Large intestine (tissue), 3 donors: Measurements from ENCODE around the gene NCS1. TPM values are rescaled to one million over a fixed set of nuclear protein-coding genes. Genes with fewer than 3 reads are reported as not detected.
A peak's percentile ranks its signal among the peaks of the same experiment; 100 is the strongest.

Experiments used
- DNase-seq, 2 donors: peaks; one replicate each; pipeline versions ENCODE4 v3.0.0 to v3.0.0-alpha.2; 2013
- H3K27ac ChIP-seq: one replicate; pipeline ENCODE4 v1.5.1; 2013; ENCODE audit warnings: low read length
- H3K27me3 ChIP-seq: 2 replicates; pipeline ENCODE4 v1.6.1; 2013; ENCODE audit warnings: low read length; ENCODE audit not compliant: control insufficient read depth, insufficient read depth
- H3K36me3 ChIP-seq: 2 replicates; pipeline ENCODE4 v1.6.1; 2013; ENCODE audit warnings: low read length; ENCODE audit not compliant: control insufficient read depth, insufficient read depth
- H3K4me1 ChIP-seq: one replicate; pipeline ENCODE4 v1.6.1; 2013; ENCODE audit warnings: low read length; ENCODE audit not compliant: control insufficient read depth, insufficient read depth
- H3K4me3 ChIP-seq: one replicate; pipeline ENCODE4 v1.5.1; 2013; ENCODE audit warnings: low read length
- H3K9me3 ChIP-seq: one replicate; pipeline ENCODE4 v1.6.1; 2013; ENCODE audit warnings: mild to moderate bottlenecking, low read depth, low read length, moderate library complexity; ENCODE audit not compliant: control insufficient read depth
- WGBS: methylation state at CpG from one replicate; pipeline ENCODE4 v1.1.5; 2013; ENCODE audit warnings: low lambda C conversion rate; ENCODE audit not compliant: insufficient coverage; 5-methylcytosine and 5-hydroxymethylcytosine counted together
- polyA plus RNA-seq: library from polyadenylated mRNA; unstranded; fragments of 120-200 nt; gene quantifications from one replicate; pipeline ENCODE4 v1.2.1, GENCODE V29; 2013

NCS1 gene
- polyA plus RNA-seq, 1 donor = 14.7 TPM

DNA sequence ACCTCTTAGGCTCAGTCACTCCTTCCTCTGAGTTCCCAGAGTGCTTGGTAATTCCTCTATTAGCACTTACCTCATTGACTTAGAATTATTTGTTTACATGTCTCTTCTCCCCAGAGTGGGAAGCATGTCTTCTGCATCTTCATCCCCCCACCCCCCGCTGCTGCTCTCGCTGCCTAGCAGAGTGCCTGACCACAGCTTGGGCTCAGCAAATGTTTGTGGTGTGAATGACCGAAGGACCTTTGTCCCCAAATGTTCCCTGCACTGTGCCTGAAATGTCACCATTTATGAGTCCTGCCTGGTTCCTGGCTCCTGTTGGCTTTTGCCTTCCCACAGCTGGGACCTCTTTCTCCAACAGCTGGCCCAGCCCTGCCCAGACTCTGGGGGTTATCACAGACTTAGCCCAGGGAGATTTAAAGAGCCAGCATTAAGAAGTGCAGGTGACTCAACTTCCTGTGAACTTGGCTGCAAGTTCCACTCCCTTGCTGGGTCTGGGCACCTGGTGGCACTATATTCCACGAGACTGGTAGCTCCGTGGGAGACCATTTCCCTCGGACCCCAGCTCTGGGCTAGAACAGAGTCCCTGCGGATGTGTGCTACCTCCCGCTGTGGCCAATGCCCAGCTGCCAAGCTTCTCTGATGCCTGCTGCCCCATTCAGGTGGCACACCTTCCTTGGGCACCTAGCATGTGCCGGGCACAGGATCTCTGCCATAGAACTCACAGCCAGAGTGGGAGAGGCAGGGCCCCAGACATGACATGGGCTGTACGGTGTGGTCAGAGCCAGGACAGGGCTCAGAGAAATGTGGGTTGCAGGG, 91.6 kb downstream of the NCS1 start:
- no peaks in the 10 kb centered on the region for H3K9me3 ChIP-seq
- no CpG with 5 or more reads among the region's 10 CpGs for WGBS
- H3K4me3 ChIP-seq = no peak overlapping the region
- peaks cover 74% of the 10 kb centered on the region for H3K27me3 ChIP-seq
- no peak overlapping the region for H3K27ac ChIP-seq
- H3K36me3 ChIP-seq = no peaks in the 10 kb centered on the region
- no peaks in the 10 kb centered on the region for H3K4me1 ChIP-seq
- DNase-seq = no peak

- no peak overlapping the region for H3K27ac ChIP-seq
- no peak overlapping the region for H3K4me3 ChIP-seq
- no peaks in the 10 kb centered on the region for H3K36me3 ChIP-seq
- H3K27me3 ChIP-seq = peaks cover 71% of the 10 kb centered on the region
- DNase-seq = no peak
- no CpG with 5 or more reads among the region's 18 CpGs for WGBS
- no peaks in the 10 kb centered on the region for H3K9me3 ChIP-seq
- no peaks in the 10 kb centered on the region for H3K4me1 ChIP-seq
Measured at GRCh38 chr9:130264414-130265350, 92.5 kb downstream of the NCS1 start.

DNA sequence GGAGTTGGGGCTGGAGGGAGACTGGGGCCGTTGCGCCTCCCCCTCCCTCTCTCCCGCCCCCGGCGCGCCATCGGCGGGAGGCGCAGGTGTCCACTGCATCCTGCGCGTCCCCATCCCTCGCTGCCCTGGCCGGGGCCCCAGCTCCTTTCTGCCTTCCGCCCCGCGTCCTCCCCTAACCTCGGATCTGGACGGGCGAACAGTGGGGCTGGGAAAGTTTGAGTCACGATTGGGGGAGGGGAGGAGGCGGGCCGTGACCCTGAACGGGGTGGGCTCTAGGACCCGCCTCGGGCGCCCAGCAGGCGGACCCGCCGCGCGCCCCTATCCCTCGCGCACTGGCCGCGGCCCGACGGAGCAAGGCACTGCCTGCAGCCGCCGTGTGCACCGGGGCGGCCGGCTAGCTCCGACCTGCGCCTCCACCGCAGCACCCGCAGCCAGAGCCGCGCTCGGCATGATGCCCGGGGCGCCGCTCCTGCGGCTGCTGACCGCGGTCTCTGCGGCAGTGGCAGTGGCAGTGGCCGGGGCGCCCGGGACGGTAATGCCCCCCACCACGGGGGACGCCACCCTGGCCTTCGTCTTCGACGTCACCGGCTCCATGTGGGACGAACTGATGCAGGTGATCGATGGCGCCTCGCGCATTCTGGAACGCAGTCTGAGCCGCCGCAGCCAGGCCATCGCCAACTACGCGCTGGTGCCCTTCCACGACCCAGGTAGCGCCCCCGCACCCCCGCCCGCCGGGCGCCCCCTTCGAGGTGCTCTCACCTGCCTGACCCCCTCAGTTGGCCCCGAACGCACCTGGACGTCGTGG, 93.4 kb downstream of the NCS1 start, which contains the start of gene HMCN2:
HMCN2 (plus strand) TSS at position 330 of the 805 bp plus-strand sequence; CDS start at position 449, 119 bp downstream.
- no peak within 1 kb of the TSS for H3K27ac ChIP-seq
- H3K36me3 ChIP-seq = no peaks in the 10 kb centered on the region
- WGBS = no CpG with 5 or more reads among the region's 89 CpGs
- no peaks in the 10 kb centered on the region for H3K9me3 ChIP-seq
- H3K4me3 ChIP-seq = peak within 1 kb of the TSS; percentile 3
- H3K27me3 ChIP-seq = peaks cover 71% of the 10 kb centered on the region
- no peak for DNase-seq
- no peaks in the 10 kb centered on the region for H3K4me1 ChIP-seq

DNA sequence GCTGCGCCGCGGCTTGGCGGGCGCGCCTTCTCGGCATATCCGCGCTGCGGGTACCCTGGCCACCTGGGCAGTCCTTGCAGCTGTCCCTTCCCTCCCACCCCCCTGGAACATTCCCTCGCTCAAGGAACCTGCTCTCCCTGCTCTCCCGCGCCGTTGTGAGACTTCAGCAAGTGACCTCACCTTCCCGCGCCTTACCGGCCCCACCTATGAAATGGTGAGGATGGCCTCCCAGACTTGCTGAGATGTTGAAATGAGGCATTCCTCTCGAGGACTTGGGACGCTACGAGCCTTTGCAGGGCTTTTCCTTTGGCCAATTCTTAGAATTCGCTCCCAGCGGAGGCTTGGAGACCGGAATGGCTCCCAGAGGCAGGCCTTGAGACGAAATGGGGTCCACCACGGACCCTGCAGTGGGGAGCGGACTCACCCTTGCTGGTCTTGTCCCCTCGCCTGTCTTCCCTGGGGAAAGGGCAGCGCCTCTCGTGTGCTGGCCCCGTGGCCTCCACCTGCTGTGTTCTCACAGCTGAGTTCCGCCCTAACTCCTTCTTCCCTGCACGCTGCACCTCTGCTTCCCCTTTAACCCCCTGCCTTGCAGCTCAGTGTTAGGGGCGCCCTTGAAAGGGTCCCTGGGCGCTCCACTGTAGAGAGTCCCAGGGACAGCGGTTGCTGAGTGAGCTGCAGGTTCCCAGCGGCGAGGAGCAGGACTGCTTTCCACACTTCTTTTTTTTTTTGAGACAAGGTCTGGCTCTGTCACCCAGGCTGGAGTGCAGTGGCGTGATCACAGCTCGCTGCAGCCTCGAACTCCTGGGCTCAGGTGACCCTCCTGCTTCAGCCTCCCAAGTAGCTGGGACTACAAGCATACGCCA, 94.3 kb downstream of the NCS1 start:
- H3K27ac ChIP-seq = no peak overlapping the region
- peak overlapping the region; percentile 3 for H3K4me3 ChIP-seq
- DNase-seq = no peak
- no CpG with 5 or more reads among the region's 41 CpGs for WGBS
- no peaks in the 10 kb centered on the region for H3K36me3 ChIP-seq
- H3K4me1 ChIP-seq = no peaks in the 10 kb centered on the region
- no peaks in the 10 kb centered on the region for H3K9me3 ChIP-seq
- peaks cover 69% of the 10 kb centered on the region for H3K27me3 ChIP-seq

- DNase-seq = no peak
- no CpG with 5 or more reads among the region's 5 CpGs for WGBS
- no peaks in the 10 kb centered on the region for H3K36me3 ChIP-seq
- no peaks in the 10 kb centered on the region for H3K4me1 ChIP-seq
- H3K9me3 ChIP-seq = no peaks in the 10 kb centered on the region
- H3K27ac ChIP-seq = no peak overlapping the region
- no peak overlapping the region for H3K4me3 ChIP-seq
- peaks cover 60% of the 10 kb centered on the region for H3K27me3 ChIP-seq
Measured at GRCh38 chr9:130267930-130268329, 95.7 kb downstream of the NCS1 start.

GRCh38 chr9:130268521-130269211, 96.5 kb downstream of the NCS1 start:
- WGBS = 40% methylated on average over 1 of the region's 16 CpGs
- peak overlapping the region; percentile 1 for H3K27ac ChIP-seq
- H3K4me3 ChIP-seq = no peak overlapping the region
- H3K27me3 ChIP-seq = peaks cover 53% of the 10 kb centered on the region
- no peaks in the 10 kb centered on the region for H3K9me3 ChIP-seq
- no peaks in the 10 kb centered on the region for H3K4me1 ChIP-seq
- no peaks in the 10 kb centered on the region for H3K36me3 ChIP-seq
- no peak for DNase-seq

DNA sequence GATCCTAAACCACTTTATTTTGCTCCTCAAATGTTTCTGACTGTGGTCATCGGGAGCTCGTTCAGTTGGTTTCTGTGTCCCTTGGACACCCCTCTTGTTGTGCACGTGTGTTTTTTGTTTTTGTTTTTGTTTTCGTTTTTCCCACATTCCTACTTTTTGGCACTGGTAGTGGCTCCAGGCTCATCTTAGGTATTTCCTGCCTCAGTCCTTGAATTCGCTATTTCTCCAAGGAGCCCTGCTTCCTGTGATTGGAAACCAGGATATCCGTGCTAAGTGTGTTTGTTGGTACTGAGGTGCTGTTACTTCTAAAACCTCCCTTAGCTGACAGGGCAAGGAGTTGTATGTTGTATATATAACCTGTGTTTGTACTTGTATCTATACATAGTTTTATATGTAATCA, 99.3 kb downstream of the NCS1 start:
- H3K9me3 ChIP-seq = no peaks in the 10 kb centered on the region
- no peaks in the 10 kb centered on the region for H3K4me1 ChIP-seq
- H3K4me3 ChIP-seq = no peak overlapping the region
- H3K27me3 ChIP-seq = peaks cover 26% of the 10 kb centered on the region
- no peak overlapping the region for H3K27ac ChIP-seq
- DNase-seq = no peak
- no peaks in the 10 kb centered on the region for H3K36me3 ChIP-seq
- 91% methylated on average over 4 of the region's 6 CpGs for WGBS

- no CpG with 5 or more reads among the region's 9 CpGs for WGBS
- Histone ChIP-seq H3K27ac (no peak overlapping the region), H3K4me1 (no peaks in the 10 kb centered on the region), H3K36me3 (no peaks in the 10 kb centered on the region), H3K4me3 (no peak overlapping the region), H3K27me3 (peaks cover 2% of the 10 kb centered on the region), H3K9me3 (no peaks in the 10 kb centered on the region)
- DNase-seq = no peak
Measured at GRCh38 chr9:130275156-130275555, 103.0 kb downstream of the NCS1 start.

DNA sequence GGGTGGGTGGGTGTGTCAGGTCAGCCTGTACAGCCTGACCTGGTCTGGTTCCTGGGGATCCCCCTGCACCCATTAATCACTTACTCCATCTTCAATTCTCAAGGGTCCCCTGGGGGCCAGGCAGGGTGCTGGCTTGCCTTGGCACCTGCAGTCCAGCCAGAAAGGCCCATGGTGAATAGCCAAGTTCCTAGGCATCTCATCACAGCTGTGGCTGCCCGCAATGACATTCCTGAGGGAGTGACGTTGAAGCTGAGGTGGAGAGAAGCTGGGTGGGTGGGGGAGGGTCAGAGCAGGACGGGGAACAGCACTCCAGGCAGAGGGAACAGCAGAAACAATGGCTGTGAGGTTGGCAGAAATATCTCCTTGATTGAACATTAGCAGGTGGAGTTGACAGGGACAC, 103.9 kb downstream of the NCS1 start:
- no peak overlapping the region for H3K27ac ChIP-seq
- no peak for DNase-seq
- H3K4me3 ChIP-seq = no peak overlapping the region
- H3K36me3 ChIP-seq = no peaks in the 10 kb centered on the region
- no peaks in the 10 kb centered on the region for H3K27me3 ChIP-seq
- H3K9me3 ChIP-seq = no peaks in the 10 kb centered on the region
- WGBS = 40% methylated on average over 1 of the region's 3 CpGs
- no peaks in the 10 kb centered on the region for H3K4me1 ChIP-seq
